ENCODE measurements around the gene PRRT4.

The PRRT4 gene

GRCh38 chr7:128373606-128374005 is 12.1 kb upstream of the PRRT4 start:
- DNase-seq, result peak; percentile 35

- no peak for DNase-seq
Observed at GRCh38 chr7:128370491-128370890, 9.0 kb upstream of the PRRT4 start.

- no peak for DNase-seq
Observed at GRCh38 chr7:128366986-128367385, 5.5 kb upstream of the PRRT4 start.

GRCh38 chr7:128366300-128366699 is 4.8 kb upstream of the PRRT4 start:
- DNase-seq, result no peak

GRCh38 chr7:128365432-128365831 is 3.9 kb upstream of the PRRT4 start:
- no peak for DNase-seq

DNA sequence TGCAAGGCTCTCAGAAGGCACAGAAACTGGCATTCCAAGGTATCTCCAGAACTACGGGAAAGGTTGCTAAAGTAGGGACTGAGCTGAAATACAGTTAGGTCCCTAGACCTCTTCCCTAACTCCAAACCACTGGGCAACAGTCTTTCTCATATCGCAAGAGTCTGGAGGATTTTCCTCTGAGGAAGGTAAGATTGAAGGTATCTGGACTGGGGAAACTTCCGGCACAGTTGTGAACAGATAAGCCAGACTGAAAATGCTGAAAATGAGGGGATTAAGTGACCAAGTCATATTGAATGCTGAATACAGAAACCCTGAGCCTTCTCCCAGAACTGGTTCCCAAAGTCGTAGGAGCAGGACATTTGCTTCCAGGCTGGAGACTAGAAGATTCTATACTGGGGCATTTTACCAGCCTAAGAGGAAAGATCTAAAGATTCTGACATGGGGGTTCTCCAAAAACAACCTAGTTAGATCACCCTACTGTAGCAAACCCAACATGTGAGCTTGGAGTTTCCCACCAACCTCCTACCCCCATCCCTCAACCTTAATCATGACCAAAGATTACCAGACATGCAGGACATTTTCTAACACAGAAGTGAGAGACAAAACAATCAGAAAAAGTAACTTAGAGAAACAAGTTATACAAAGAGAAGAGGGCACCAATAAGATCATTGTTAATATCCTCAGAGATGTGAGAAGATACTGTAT is 2.8 kb upstream of the PRRT4 start:
- no peak for DNase-seq

DNA sequence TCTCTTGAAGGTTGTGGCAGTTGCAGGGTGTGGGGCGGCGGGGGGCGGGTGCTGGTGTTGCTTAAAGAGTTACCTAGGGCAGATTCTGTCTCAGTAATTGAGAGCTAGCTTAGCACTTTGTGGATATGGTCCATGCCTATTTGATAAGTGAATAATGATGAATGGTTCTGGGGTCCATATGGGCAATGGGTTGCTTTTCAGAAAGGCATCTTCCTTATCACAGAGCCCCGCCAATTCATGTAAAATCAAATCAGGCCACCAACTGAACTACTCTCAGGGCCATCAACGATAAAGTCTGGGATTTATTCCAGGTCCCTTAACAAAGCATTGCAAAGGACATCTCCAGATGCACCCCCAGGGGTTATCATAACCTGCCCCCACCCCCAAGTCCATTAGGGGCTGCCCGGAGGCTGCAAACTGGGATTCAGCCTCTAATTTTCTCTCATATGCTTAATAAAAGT is 1.8 kb upstream of the PRRT4 start:
- no peak for DNase-seq

DNA sequence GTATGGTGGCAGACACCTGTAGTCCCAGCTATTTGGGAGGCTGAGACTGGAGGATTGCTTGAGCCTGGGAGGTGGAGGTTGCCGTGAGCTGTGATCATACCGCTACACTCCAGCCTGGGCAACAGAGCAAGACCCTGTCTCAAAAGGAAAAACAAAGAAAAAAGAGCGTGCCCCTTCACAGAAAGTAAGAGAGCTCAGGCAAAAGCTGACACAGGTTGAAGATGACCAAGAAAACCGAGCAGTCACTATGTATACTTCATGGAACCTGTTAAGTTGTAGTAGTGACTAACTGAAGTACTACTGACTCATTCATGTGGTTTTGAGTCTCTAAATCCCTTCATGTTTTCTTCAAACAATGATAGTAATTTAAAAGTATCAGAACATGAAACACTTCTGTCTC is 1.2 kb upstream of the PRRT4 start:
- DNase-seq, result no peak

DNA sequence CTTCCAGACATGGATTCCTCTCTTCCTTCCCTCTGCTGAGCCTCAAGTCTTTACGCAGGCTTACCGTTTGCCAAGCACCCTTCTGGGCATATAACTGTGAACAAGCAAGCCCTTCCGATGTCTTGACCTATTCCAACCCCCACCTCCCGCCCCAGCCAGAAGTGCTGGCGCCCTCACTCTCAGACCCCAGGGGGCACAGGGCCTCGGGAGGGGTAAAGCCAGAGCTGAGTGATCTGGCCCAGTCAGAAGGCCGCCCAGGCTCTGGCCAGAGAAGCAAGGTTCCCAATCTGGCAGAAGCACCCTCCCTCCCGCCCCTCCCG is 1.2 kb downstream of the PRRT4 start:
- DNase-seq, result no peak

- no peak for DNase-seq
Observed at GRCh38 chr7:128359939-128360338, 1.6 kb downstream of the PRRT4 start.

GRCh38 chr7:128359336-128359735 is 2.2 kb downstream of the PRRT4 start:
- no peak for DNase-seq

GRCh38 chr7:128358233-128358632 is 3.3 kb downstream of the PRRT4 start:
- no peak for DNase-seq

GRCh38 chr7:128357217-128357613 is 4.3 kb downstream of the PRRT4 start:
- DNase-seq, result no peak

DNA sequence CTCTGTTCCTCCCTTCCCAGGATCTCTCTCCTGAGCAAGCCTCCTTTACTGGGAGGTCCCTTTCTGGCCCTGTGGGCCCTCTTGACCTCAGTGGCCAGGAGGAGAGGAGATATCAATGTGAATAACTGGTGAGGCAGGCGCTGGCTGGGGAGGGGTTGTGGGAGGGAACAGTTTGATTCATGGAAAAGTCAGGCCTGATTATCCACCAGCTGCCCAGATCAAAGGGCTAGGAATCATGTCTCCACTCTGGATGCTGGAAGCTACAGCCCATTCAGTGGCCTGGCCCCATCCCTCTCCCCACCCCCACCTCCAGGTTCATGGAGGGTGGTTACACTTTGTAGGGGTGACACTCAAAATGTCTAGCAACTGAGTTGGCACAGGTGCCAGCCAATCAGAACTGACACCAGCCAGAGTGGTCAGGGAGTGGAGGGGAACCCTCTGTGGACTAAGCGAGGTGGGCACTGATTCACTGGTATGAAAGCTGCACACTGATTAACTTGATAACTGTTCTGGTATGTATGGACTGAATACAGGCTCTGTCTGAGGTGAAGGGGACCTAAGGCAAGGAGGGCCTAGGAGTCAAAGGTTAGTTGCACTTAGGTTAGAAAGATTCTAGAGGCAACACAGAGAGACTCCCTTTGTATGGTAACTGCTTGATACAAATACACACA is 4.8 kb downstream of the PRRT4 start:
- DNase-seq, result no peak

DNA sequence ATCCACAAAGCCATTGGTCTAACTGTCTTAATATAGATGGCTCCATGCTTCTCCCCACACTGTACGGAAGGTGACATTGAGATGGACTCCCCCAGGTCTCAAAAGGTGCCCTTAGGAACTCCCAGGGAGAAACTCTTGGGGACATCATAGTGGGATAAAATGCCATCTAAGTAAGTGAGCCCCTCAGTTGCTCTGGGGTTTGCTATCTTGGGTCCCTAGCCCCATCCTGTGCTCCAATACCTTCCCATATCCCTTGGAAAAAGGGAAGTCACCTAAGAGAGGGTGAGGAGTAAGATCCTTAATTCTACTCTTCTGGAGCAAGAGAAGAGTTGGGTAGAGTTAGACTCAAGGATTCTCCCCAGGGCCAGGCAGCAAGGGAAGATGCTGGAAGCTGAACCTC is 7.9 kb downstream of the PRRT4 start:
- DNase-seq, result no peak

GRCh38 chr7:128353189-128353588 is 8.3 kb downstream of the PRRT4 start:
- DNase-seq, result no peak

DNA sequence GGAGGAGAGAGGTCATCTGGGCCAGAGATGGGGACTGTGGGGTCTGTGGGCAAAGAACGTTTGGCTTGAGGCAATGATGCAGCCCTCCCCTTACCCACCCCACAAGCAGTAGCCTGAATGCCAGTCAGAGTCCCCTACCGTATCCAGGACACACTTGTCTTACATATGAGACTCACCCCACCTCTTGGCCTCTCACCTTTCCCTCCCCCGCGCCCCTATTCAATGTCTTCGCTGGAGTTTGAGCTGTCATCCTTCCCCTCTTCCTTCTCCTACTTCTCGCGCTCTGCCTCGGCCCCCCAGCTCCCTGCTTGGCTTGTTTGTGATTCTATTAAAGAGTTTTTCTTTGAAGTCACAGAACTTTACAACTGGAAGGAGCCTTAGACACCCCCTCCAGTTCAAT is 8.9 kb downstream of the PRRT4 start:
- DNase-seq, result no peak

DNA sequence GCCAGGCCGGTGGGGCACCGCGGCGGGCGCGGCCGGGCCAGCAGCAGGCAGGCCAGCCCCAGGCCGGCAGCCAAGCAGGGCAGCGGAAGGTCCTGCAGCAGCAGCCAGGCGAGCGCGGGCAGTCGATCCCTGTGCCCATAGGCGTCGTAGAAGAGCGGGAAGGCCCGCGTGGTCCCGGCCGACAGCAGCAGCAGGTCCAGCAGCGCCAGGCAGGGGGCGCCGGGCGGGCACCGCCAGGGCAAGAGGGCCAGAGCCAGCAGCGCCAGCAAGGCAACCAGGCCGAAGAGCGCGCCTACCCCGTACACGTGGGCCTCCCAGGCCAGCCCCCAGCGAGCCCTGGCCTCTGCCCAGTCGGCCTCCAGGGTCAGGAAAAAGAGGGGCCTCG is 9.3 kb downstream of the PRRT4 start:
- no peak for DNase-seq

DNA sequence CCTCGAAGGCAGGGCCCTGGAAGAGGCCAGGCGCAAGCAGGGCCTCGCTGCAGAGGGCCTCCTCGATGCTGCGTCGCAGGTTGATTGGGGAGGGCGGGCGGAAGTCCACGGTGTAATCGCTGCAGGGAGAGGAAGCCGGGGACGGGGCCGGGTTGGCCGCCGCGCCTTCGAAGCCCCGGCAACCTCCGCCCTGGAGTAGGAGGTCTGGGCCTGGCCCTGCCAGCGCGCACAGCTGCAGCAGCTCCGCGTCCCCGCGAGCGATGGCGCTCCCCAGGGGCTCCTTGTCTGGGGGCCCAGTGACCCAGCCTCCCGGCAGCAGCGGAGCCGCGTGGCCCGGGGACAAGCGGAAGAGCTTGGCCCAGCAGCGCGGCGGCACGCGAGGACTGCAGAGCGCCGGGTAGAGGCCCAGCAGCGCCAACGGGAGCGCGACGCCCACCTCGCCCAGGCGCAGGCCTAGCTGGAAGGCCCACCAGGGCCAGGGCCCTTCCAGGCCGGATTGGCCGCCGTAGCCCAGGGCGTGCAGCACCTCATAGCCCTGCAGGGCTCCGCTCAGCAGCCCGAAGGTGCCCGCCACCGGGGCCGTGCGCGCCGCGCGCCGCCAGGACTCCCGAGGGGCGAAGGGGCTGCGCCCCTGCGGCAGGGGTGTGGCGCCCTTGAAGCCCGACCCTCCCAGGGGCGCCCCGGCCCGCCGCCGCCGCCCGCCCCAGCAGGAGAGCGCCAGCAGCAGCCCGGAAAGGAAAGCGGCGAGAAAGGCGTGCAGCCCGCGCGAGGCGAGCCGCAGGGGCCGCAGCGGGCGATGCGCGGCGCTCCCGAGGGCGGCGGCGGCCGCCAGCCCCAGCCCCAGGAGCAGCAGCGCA is 10.0 kb downstream of the PRRT4 start:
- DNase-seq, result no peak

GRCh38 chr7:128350708-128351295 is 10.7 kb downstream of the PRRT4 start:
- no peak for DNase-seq

GRCh38 chr7:128349466-128349825 is 12.0 kb downstream of the PRRT4 start:
- DNase-seq, result no peak

- peak; percentile 26 for DNase-seq
Observed at GRCh38 chr7:128347647-128348097, 13.8 kb downstream of the PRRT4 start.

DNA sequence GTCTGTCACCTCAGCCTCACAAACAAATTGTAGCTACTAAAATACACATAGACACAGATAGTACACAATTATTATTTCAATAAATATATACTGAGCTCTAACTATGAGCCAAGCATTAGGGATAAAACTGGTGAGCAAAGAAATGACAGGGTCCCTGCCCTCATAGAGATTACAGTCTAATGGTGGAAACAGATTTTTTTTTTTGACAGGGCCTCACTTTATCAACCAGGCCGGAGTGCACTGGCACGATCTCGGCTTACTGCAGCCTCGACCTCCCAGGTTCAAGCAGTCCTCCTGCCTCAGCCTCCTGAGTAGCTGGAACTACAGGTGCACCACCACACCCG is 17.1 kb downstream of the PRRT4 start:
- no peak for DNase-seq
